ENCODE data around the gene KIF26A.
"Not testable (repeated sequence)": the region's sequence is repeated elsewhere in the genome, so short reads cannot be mapped to it uniquely, and the experiment has no call there.

KIF26A gene

DNA sequence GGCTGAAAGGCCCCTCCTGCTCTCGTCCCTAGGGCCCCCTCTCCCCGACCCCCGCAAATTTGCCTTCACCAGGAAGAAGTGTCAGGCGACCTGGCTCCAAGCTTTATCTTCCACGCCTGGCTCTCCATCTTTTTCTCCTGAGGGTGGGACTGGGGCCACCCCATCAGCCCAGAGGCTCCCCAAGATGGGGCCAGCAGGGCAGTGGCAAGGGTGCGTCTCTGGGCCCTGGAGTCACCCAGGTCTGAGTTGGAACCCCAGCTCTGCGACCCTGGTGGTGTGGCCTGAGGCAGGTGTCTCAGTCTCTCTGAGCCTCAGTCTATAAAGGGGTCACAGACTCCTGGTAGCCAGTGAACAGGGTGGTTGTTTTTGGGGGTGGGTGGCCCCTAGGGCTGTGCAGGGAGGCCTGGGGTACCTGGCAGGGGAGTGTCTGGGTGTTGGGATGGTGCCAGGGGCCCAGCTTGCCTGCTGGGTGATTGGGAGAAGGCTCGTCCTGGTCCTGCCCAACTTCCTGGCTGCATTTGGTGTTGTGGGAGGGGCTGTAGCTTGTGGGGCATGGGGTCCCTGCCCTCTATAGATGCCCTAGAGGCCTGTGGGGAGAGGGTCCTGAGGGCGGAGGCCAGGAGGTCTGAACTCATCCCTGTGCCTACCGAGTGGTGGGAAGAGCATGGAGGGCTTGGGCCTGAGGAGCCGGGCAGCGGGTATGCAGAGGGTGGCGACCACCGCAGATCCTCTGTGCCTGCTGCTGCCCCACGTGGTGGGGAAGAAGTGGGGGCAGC lies 7.6 kb downstream of the KIF26A start:
- no peak for DNase-seq

DNA sequence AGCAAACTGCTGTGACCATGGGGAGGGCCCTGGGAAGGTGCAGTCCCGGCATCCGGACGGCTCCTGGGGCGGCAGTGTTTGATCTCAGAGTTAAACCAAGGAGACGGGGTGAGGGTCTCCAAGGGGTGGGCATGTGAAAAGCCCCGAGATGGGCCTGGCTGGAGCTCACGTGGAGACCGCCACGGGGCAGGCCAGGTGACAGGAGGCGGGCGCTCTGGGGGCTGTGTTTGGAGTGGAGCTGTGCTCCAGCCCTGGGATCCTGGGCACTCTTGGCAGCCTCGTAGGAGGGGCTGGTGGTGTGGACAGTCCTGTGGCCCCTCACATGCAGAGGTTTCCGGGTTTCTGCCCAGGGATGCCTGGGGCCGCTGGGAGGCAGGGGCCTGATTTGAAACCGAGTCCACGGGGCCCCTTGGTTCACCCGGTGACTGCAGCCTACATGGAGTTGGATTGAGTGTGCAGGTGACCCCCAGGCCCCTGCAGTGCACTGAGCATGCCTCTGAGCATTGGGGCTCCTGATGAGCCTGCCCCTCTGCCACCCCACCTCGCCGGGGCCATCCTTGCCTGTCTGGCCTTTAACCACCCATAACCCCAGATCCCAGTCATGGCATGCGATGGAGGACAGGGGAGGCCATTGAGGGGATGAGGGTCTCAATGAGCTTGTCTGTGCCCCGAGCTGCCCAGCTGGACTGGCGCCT lies 8.4 kb downstream of the KIF26A start:
- no peak for DNase-seq

DNA sequence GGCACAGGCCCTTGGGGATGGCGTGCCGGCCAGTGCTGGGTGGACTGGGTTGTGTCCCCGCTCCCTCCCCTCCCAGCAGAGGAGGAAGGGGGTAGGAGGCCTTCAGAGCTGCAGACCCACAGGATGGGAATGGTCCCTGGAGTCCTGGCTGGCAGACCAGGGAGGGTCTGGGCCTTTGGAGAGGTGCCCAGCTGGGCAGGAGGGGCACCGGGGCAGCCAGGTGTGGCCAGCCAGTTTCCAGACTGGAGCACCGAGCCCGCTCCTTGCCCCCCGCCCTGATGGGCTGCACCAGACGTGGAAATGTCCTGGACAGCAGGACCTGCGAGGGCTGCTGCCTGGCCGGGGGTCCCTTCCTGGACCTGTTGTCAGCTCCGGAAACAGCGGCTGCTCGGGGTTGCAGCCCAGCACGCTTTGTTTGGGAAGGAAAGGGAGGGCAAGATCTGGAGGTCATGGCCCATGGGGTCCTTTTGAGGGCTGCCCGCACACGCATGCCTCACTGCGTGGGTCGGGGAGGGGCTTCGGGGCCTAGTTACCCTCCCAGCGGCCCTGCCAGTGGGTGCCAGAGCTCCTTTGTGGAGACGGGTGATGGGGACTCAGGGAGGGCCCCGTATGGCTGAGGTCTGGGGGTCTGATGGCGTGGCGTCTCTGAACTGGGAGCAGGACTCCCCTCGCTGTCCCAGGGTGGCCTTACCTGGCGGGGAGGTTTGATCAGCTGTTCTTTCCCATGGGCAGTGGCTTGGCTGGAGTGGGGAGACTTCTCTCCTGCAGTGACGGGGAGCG lies 9.1 kb downstream of the KIF26A start:
- DNase-seq, result no peak

- no peak for DNase-seq
These were observed 10.3 kb downstream of the KIF26A start for GRCh38 chr14:104148433-104149277.

- DNase-seq, result no peak
These were observed 10.8 kb downstream of the KIF26A start for GRCh38 chr14:104149278-104149595.

DNA sequence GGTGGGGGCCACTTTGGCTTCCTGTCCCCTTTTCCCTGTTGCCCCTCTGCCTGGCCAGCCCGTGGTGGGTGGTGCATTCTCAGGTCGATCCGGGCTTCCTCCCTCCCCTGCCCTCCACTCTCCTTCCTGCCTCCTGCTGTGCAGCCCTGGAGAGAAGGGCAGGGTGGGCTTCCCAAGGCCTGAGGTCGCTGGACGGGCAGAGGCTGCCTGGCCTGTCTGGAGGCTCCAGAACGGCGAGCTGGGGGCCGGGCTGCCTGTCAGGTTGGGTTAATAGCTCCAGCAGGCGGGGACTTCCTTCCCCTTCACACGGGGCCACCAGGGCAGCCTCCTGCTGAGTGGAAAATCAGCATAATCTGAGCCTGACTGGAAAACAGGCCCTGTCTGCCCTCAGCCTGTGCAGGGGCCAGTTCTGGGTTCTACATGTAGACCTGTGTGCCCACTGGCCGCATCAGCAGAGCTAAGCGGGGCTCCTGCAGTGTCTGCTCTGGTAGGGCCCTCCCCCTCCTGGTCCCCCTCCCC lies 11.3 kb downstream of the KIF26A start:
- no peak for DNase-seq

DNA sequence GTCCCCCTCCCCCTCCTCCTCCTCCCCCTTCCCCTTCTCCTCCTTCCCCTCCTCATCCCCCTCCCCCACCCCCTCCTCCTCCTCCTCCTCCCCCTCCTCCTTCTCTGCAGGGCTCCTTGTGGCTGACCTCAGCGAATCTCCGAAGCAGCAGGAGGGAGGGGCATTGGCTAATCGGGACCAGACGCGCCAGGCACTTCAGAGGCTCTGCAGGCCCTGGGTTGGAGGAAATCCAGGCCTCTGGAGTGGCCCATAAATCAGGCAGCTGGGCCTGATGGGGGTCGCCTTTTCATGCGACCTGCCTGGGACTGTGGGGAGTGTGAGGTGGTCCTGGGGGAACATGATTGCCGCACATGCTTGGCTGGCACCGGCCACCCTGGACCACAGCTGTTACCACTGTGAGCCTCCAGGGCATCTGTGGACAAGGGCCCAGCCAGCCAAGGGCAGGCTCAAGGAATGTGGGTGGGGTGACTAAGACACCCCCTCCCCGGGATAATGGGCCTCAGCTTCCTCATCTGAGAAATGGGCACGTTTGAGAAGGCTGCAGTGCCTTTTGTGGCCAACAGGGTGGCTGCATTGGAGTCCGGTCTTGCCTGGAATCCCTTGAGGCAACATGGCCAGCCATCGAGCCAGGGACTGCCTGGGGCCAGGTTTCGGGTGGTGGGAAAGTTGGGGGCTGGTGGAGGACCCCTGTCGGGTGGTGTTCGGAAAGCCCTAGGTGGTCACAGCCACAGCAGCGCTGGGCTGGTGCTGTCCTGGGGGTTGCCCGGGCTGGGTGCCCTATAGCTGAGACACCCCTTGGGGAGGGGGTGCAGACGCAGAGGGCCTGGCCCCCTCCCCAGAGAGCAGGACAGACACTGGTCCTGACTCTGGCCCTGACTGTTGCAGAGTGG lies 12.0 kb downstream of the KIF26A start:
- no peak for DNase-seq

- no peak for DNase-seq
These were observed 12.6 kb downstream of the KIF26A start for GRCh38 chr14:104151026-104151381.

GRCh38 chr14:104151566-104152245 lies 13.3 kb downstream of the KIF26A start:
- no peak for DNase-seq

DNA sequence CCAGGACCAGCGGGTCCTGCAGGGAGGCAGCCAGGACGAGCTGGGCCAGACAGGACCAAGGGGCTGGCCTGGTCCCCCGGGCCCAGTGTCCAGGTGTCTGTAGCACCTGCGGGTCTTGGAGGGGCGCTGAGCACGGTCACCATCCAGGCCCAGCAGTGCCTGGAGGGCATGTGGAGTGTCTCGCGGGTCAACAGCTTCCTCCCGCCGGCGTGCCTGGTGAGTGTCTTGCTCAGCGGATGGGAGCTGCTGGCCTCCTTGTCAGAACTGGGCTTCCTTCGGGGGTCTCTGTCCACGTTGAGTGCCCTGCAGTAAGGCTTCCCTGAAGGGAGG lies 13.8 kb downstream of the KIF26A start:
- DNase-seq, result no peak

DNA sequence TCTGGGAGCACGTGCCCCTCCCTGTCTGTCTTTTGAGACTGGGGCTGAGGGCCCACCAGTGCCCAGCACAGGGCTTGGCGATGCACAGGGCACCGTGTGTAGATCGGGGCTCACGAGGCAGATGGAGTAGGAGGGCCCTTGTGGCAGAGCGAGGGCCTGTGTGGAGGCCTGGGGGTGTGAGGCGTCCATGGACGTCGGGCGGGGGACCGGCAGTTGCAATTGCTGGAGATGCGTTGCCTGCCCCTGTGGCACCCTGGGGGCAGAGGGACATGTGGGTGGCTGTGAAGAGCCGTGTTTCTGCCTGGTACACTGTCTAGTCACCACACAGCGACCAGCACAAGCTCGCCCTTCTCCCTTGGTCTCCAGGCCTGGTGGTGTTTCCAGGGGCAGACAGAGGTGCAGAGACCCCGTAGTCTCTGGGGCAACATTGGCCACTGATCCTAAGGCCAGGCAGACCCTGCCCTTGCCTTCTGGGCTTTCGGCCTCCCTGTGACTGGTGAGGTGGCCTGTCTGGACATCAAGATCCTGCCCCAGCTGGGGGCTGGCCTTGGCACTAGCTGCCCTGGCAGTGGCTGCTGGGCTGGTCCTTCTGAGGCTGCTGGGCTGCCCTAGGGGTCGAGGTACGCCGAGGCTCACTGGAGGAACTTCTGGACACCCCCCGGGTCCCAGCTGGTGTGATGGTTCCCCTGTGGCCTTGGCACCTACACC lies 14.5 kb downstream of the KIF26A start:
- DNase-seq, result no peak

- DNase-seq, result not testable (repeated sequence)
These were observed 15.0 kb downstream of the KIF26A start for GRCh38 chr14:104153394-104153755.

GRCh38 chr14:104154246-104154645 lies 15.9 kb downstream of the KIF26A start:
- no peak for DNase-seq

DNA sequence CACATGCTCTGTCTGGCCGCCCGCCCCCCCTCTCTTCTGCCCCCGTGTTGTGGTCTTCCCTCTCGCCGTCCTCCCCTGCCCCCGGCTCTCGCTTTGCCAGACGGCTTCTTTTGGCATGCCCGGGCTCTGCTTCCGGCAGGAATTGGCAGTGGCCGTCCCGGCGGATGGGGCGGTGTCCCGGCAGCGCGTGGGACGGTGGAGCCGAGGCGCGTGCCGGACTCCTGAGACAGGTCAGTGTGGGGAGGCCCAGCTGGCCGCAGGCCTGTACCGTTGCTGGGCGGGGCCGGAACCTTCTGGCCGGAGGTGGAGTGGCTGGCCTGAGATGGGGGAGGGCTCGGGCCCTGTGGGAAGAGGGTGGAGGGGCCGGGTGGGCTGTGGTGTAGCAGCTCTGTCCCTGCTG lies 17.1 kb downstream of the KIF26A start:
- DNase-seq, result no peak

GRCh38 chr14:104156142-104156541 lies 17.8 kb downstream of the KIF26A start:
- no peak for DNase-seq

DNA sequence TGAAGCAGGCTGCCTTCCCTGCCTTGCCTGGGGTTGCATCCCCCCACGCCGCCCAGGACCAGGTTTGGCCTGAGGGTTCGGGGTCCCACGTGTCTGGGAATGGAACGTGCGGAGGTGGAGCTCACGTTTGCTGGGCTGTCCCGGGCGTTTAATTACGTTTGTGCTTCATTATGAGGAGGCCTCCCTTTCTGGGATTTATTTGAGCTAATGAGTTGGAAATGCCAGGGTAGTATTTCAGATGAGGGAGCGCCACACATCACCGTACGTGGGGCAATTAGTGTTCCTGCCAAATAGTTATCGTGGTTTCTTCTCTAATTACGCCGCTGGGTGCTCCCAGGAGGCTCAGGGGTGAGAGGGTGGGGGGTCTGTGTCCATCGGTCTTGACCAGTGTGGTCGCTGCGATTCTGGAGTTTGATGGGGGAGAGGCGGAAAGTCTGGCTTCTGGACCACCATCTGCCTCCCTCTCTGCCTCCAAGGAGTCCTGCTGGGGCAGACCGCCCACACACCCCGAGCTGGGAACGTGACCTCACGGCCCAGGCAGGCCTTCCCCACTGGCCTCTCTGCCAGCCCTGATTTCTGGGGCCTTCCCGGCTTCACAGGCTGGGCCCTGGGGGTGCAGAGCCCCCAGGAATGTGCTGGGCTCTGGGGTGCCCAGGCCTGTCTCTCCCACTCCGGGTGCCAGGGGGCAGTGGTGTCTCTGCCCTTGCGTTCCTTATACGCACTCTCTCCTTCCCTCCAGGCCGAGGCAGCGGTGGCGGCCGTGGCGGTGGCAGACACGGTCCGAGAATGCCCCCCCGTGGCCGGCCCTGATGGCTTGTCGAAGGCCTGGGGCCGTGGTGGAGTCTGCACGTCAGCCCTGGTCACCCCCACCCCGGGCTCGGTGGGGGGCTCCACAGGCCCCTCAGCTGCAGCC lies 18.9 kb downstream of the KIF26A start:
- no peak for DNase-seq

GRCh38 chr14:104158827-104159798 lies 20.7 kb downstream of the KIF26A start:
- DNase-seq, result no peak

DNA sequence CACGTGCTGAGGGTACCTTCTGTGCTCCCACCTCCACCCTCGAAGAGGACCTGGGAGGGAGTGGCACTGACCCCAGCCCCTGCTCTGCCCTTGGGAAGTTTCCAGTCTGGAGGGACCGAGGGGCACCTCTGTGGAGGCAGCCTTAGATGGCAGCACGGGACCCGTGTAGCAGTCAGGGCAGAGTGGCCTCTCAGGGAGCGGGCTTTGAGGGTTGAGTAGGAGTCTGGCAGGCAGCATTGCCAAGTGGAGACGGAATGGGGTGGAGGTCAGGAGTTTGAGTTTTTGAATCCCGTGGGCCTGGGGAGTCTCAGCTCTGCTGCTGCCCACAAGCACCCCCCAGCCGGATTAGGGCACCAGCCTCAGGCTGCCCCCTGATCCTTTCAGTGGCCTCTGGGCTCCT lies 21.6 kb downstream of the KIF26A start:
- DNase-seq, result no peak
